GM18951 (cell line): ENCODE results near the gene OR51F1.
"Not testable (repeated sequence)": the region's sequence is repeated elsewhere in the genome, so short reads cannot be mapped to it uniquely, and the experiment has no call there.

Experiments used
- POLR2A ChIP-seq: IDR thresholded peaks from 4 replicates; pipeline ENCODE4 v1.6.1; 2011; ENCODE audit warnings: mild to moderate bottlenecking; ENCODE audit not compliant: insufficient read length, insufficient read depth; ENCODE audit errors: extremely low read depth
- in situ Hi-C: fragments of 300-500 bp; cut with MboI; formaldehyde crosslinking; loops from one replicate; pipeline ENCODE4 v1.12.0; 2022; ENCODE audit warnings: low sequenced_read_pairs, mixed read lengths, inconsistent platforms; ENCODE audit not compliant: unreplicated experiment

The OR51F1 gene

GRCh38 chr11:4727171-4727570 lies 42.6 kb downstream of the OR51F1 start:
- in situ Hi-C loops, result no loop called here
- TF ChIP-seq POLR2A, result no peak

- in situ Hi-C loops, result not testable (repeated sequence)
These were observed 46.9 kb downstream of the OR51F1 start for GRCh38 chr11:4722616-4723534.
